K562 (cell line): ENCODE results near the gene AFM. TPM values are rescaled to one million over a fixed set of nuclear protein-coding genes. Genes with fewer than 3 reads are reported as not detected.

Experiments used
- ATAC-seq: fragments of 200-7000 bp; cut with Tn5 transposase; 3 replicates; pipeline ENCODE4 v1.9.1; 2020; ENCODE audit warnings: moderate library complexity
- BruUV-seq: library from RNA; stranded (reverse); fragments of 400-500 nt; replicated peaks from 2 replicates; lab custom pipeline; 2021; lab: Mats Ljungman, UMichigan
- CTCF ChIA-PET: fragments of 300-600 bp; formaldehyde crosslinking; extraction: SDS; loops from one replicate; lab custom pipeline; 2021; ENCODE audit warnings: low intra/inter-chr PET ratio; lab: Yijun Ruan, JAX
- POLR2A ChIA-PET: fragments of 300-600, 350-650 bp; sonication (Branson Sonifier 250); formaldehyde crosslinking; extraction: SDS; loops from one replicate; lab custom pipeline; 2021; ENCODE audit warnings: antibody characterized with exemption, inconsistent platforms; lab: Yijun Ruan, JAX
- DNase-seq, 4 experiments: peaks; one replicate each; pipeline versions ENCODE4 v3.0.0 to v3.0.0-alpha.2; 2011 to 2018; ENCODE audit warnings: low spot score in 3 of 4, mixed read lengths in 3 of 4; ENCODE audit errors: extremely low read depth in 1 of 4
- FAIRE-seq: peaks from 2 replicates; lab custom pipeline; 2011; peaks lifted over from hg19 to GRCh38; lab: Jason Lieb, UNC
- H2AFZ ChIP-seq: 2 replicates; pipeline ENCODE4 v1.6.0; 2011; ENCODE audit warnings: low read depth, low read length, control low read depth, inconsistent platforms
- H3K27ac ChIP-seq: fragments of 200-600 bp; 3 replicates; pipeline ENCODE4 v1.8.0; 2011; ENCODE audit warnings: low read depth, mild to moderate bottlenecking, control low read depth, inconsistent platforms, low read length, moderate library complexity, mixed read lengths; ENCODE audit errors: extremely low read depth
- H3K27me3 ChIP-seq, 2 experiments: fragments of 300-600 bp in 1 of 2; 2 replicates in 1 of 2; 3 replicates in 1 of 2; pipeline versions ENCODE4 v1.6.0 to v1.8.0; 2011; ENCODE audit warnings: inconsistent platforms in 2 of 2, low read length in 2 of 2, mild to moderate bottlenecking in 1 of 2, mixed read lengths in 1 of 2, moderate library complexity in 1 of 2; ENCODE audit not compliant: control insufficient read depth in 2 of 2, insufficient read depth in 2 of 2
- H3K36me3 ChIP-seq: fragments of 300-600 bp; 3 replicates; pipeline ENCODE4 v1.8.0; 2011; ENCODE audit warnings: mild to moderate bottlenecking, low read length, inconsistent platforms; ENCODE audit not compliant: control insufficient read depth, insufficient read depth
- H3K4me1 ChIP-seq, 2 experiments: fragments of 200-600 bp in 1 of 2; replicated peaks in 1 of 2; 2 replicates in 1 of 2; 3 replicates in 1 of 2; pipeline versions ENCODE4 v1.5.1 to v1.8.0; 2011; ENCODE audit warnings: inconsistent platforms in 2 of 2, low read length in 2 of 2, mild to moderate bottlenecking in 1 of 2, mixed read lengths in 1 of 2, moderate library complexity in 1 of 2; ENCODE audit not compliant: control insufficient read depth in 2 of 2, insufficient read depth in 2 of 2
- H3K4me2 ChIP-seq: 2 replicates; pipeline ENCODE4 v1.6.1; 2011; ENCODE audit warnings: low read length, control low read depth, inconsistent platforms, mixed read lengths; ENCODE audit not compliant: insufficient read depth
- H3K4me3 ChIP-seq: fragments of 200-600 bp; sonication (generic), shearing (Covaris generic); 2 replicates; pipeline ENCODE4 v1.5.1; 2016; ENCODE audit warnings: control low read depth, inconsistent platforms
- H3K79me2 ChIP-seq: fragments of 200-600 bp; 3 replicates; pipeline ENCODE4 v1.8.0; 2011; ENCODE audit warnings: low read length, inconsistent platforms; ENCODE audit not compliant: control insufficient read depth, insufficient read depth
- H3K9ac ChIP-seq, 2 experiments: 2 replicates each; pipeline versions ENCODE4 v1.6.0 to v1.6.1; 2011; ENCODE audit warnings: low read depth in 2 of 2, low read length in 2 of 2, control low read depth in 1 of 2, inconsistent platforms in 1 of 2, mild to moderate bottlenecking in 1 of 2, mixed read lengths in 1 of 2; ENCODE audit not compliant: insufficient read depth in 1 of 2
- H3K9me1 ChIP-seq: one replicate; pipeline ENCODE4 v1.6.0; 2011; ENCODE audit warnings: inconsistent platforms, mild to moderate bottlenecking, low read length, moderate library complexity; ENCODE audit not compliant: control insufficient read depth, insufficient read depth
- H3K9me3 ChIP-seq: replicated peaks from 2 replicates; pipeline ENCODE4 v1.5.1; 2011; ENCODE audit warnings: low read depth, low read length, inconsistent platforms; ENCODE audit not compliant: control insufficient read depth, insufficient read depth
- H4K20me1 ChIP-seq: replicated peaks from 2 replicates; pipeline ENCODE4 v1.6.1; 2011; ENCODE audit warnings: low read length, inconsistent platforms, mixed read lengths; ENCODE audit not compliant: control insufficient read depth, insufficient read depth
- CBFA2T3 ChIP-seq: fragments of 450-650 bp; IDR thresholded peaks from 2 replicates; pipeline ENCODE4 v1.6.1; 2017
- DNMT1 ChIP-seq: fragments of 450-650 bp; IDR thresholded peaks from 2 replicates; pipeline ENCODE4 v1.6.1; 2016; ENCODE audit warnings: antibody characterized with exemption, mild to moderate bottlenecking
- E2F4 ChIP-seq: sonication (generic); formaldehyde crosslinking; IDR thresholded peaks from 2 replicates; pipeline ENCODE4 v1.8.0; 2022; ENCODE audit warnings: mild to moderate bottlenecking, low read depth, missing genetic modification reagents
- FOXK1 ChIP-seq: sonication (generic); formaldehyde crosslinking; IDR thresholded peaks from 2 replicates; pipeline ENCODE4 v1.8.0; 2022; ENCODE audit warnings: missing genetic modification reagents, mild to moderate bottlenecking, borderline replicate concordance
- GTF3C2 ChIP-seq: IDR thresholded peaks from 3 replicates; pipeline ENCODE4 v1.6.1; 2011; ENCODE audit warnings: borderline replicate concordance, mild to moderate bottlenecking, moderate library complexity; ENCODE audit not compliant: insufficient read length; ENCODE audit errors: extremely low read depth
- PHB ChIP-seq: fragments of 250-450 bp; sonication (Bioruptor Pico); IDR thresholded peaks from 2 replicates; pipeline ENCODE4 v1.5.0; 2021
- PML ChIP-seq: IDR thresholded peaks from 2 replicates; pipeline ENCODE4 v1.6.1; 2012; ENCODE audit warnings: low read length, inconsistent platforms
- POLR2H ChIP-seq: IDR thresholded peaks from 2 replicates; pipeline ENCODE4 v1.6.1; 2016; ENCODE audit warnings: missing genetic modification characterization, low read depth, mild to moderate bottlenecking, control low read depth, missing compliant biosample characterization, moderate library complexity
- RB1 ChIP-seq: fragments of 450-650 bp; IDR thresholded peaks from 2 replicates; pipeline ENCODE4 v1.6.1; 2017; ENCODE audit warnings: low read depth, mild to moderate bottlenecking
- RBM25 ChIP-seq: fragments of 200-400 bp; formaldehyde crosslinking; IDR thresholded peaks from 2 replicates; pipeline ENCODE4 v1.6.1; 2018; ENCODE audit warnings: low read length, low read depth, moderate library complexity; ENCODE audit not compliant: severe bottlenecking
- YBX1 ChIP-seq: fragments of 450-650 bp; IDR thresholded peaks from 2 replicates; pipeline ENCODE4 v1.7.1; 2016; ENCODE audit warnings: mild to moderate bottlenecking
- ZNF232 ChIP-seq: sonication (generic); formaldehyde crosslinking; IDR thresholded peaks from 2 replicates; pipeline ENCODE4 v1.8.0; 2022; ENCODE audit warnings: mild to moderate bottlenecking, missing genetic modification reagents
- ZNF444 ChIP-seq: fragments of 250-450 bp; sonication (Bioruptor Pico); IDR thresholded peaks from 2 replicates; pipeline ENCODE4 v1.4.0; 2020; ENCODE audit warnings: mild to moderate bottlenecking, moderate library complexity
- ZNF445 ChIP-seq: fragments of 250-450 bp; sonication (Bioruptor Pico); IDR thresholded peaks from 2 replicates; pipeline ENCODE4 v1.4.0; 2020; ENCODE audit warnings: low read depth, mild to moderate bottlenecking, moderate library complexity
- ZNF668 ChIP-seq: fragments of 250-450 bp; sonication (Bioruptor Pico); IDR thresholded peaks from 2 replicates; pipeline ENCODE4 v1.8.0; 2022; ENCODE audit warnings: mild to moderate bottlenecking, inconsistent platforms
- in situ Hi-C: fragments of 300-500 bp; cut with MboI; formaldehyde crosslinking; loops from 4 replicates; pipeline ENCODE4 v1.15.0; 2018; ENCODE audit warnings: inconsistent platforms, mixed read lengths
- intact Hi-C: fragments of 100-400 bp; cut with micrococcal nuclease; formaldehyde crosslinking; loops from 2 replicates; pipeline ENCODE4 v1.14.2; 2022
- polyA plus RNA-seq, 8 experiments: library from polyadenylated mRNA; depleted of rRNA in 4 of 8; stranded (reverse) in 5 of 8; unstranded in 3 of 8; fragments of >200 nt; fragmentation: Nextera tagmentation in 2 of 8; fragmentation: Illumina TruSeq in 1 of 8; extraction: Ambion mirVana in 2 of 8; extraction: Trizol in 1 of 8; gene quantifications; 2 replicates each; pipeline versions ENCODE4 v1.2.1 to v1.2.3, GENCODE V29; 2011 to 2014; ENCODE audit warnings: inconsistent platforms in 1 of 8, missing spikeins in 1 of 8
- total RNA-seq, 7 experiments: library from RNA; depleted of rRNA in 6 of 7; stranded (reverse); fragments of >200 nt in 6 of 7; fragmentation: Illumina TruSeq in 2 of 7; extraction: Trizol in 2 of 7; gene quantifications; 2 replicates each; pipeline versions ENCODE4 v1.2.1 to v1.2.3, GENCODE V29; 2011 to 2021; ENCODE audit warnings: low replicate concordance in 1 of 7
- TF ChIP-seq, protein P1 (sequence below): sonication (generic); formaldehyde crosslinking; IDR thresholded peaks from 2 replicates; pipeline ENCODE4 v1.9.0; 2022; ENCODE audit warnings: mild to moderate bottlenecking, missing genetic modification reagents
- TF ChIP-seq, protein P2 (sequence below): fragments of 450-650 bp; formaldehyde crosslinking; IDR thresholded peaks from 2 replicates; pipeline ENCODE4 v1.4.0; 2022; ENCODE audit warnings: missing genetic modification characterization
- TF ChIP-seq, protein P3 (sequence below): sonication (generic); formaldehyde crosslinking; IDR thresholded peaks from 2 replicates; pipeline ENCODE4 v1.8.0; 2022; ENCODE audit warnings: mild to moderate bottlenecking, missing genetic modification reagents

Gene AFM
- total and polyA plus RNA-seq, 9 of the 15 experiments (the other 6 are each of a cell fraction or from before 2014, with no cell fraction given), result 0.07 to 0.15 (median 0.12) TPM; not detected in 5

DNA sequence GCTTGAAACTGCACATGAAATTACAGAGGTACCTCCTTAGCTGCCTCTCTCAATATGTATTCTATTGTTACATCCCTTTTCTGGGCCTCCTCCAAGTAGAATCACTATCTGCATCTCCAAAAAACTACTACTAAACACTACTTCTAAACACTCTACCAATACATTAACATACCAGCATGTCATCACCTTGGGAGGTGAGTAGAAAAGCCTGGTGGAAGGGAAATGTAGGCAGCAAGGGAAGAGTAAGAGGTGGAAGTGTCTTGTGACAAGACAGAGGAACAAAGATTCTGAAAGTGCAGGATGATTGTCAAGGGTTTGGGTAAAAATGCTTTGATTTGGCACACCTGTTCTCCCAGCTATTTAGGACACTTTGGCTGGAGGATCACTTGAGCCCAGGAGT is 3.5 kb downstream of the AFM start:
- in situ Hi-C loops, result no loop called here
- H2AFZ ChIP-seq, result no peak overlapping the region
- TF ChIP-seq FOXK1 (no peak), PML (no peak), RBM25 (no peak), RB1 (no peak), CBFA2T3 (no peak), GTF3C2 (no peak), DNMT1 (no peak), E2F4 (CRISPR knock-in tag) (no peak), ZNF445 (no peak), ZNF668 (no peak), ZNF444 (no peak), ZNF232 (CRISPR knock-in tag) (no peak), YBX1 (no peak), PHB (CRISPR knock-in tag) (no peak), POLR2H (tag) (no peak)
- TF ChIP-seq, protein P1, sequence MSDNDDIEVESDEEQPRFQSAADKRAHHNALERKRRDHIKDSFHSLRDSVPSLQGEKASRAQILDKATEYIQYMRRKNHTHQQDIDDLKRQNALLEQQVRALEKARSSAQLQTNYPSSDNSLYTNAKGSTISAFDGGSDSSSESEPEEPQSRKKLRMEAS (CRISPR knock-in tag), result no peak
- TF ChIP-seq, protein P2, sequence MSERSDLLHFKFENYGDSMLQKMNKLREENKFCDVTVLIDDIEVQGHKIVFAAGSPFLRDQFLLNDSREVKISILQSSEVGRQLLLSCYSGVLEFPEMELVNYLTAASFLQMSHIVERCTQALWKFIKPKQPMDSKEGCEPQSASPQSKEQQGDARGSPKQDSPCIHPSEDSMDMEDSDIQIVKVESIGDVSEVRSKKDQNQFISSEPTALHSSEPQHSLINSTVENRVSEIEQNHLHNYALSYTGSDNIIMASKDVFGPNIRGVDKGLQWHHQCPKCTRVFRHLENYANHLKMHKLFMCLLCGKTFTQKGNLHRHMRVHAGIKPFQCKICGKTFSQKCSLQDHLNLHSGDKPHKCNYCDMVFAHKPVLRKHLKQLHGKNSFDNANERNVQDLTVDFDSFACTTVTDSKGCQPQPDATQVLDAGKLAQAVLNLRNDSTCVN, result no peak
- TF ChIP-seq, protein P3, sequence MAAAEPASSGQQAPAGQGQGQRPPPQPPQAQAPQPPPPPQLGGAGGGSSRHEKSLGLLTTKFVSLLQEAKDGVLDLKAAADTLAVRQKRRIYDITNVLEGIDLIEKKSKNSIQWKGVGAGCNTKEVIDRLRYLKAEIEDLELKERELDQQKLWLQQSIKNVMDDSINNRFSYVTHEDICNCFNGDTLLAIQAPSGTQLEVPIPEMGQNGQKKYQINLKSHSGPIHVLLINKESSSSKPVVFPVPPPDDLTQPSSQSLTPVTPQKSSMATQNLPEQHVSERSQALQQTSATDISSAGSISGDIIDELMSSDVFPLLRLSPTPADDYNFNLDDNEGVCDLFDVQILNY (CRISPR knock-in tag), result no peak

More for the DNA sequence above, 3.5 kb downstream of the AFM start:
- BruUV-seq, result no TSS peak
- Histone ChIP-seq H3K27ac (no peak overlapping the region), H3K4me2 (no peak overlapping the region), H3K9me3 (no peaks in the 10 kb centered on the region), H3K4me1 (no peaks in the 10 kb centered on the region), H3K4me3 (no peak overlapping the region), H3K36me3 (no peaks in the 10 kb centered on the region), H3K9me1 (no peaks in the 10 kb centered on the region), H3K9ac (no peak overlapping the region), H3K79me2 (no peaks in the 10 kb centered on the region), H4K20me1 (no peaks in the 10 kb centered on the region; the same call in 1 of the 2 replicates), H3K27me3 (no peaks in the 10 kb centered on the region)
- POLR2A ChIA-PET, result no interaction called here
- CTCF ChIA-PET, result no interaction called here
- ATAC-seq (no peak), FAIRE-seq (no peak), DNase-seq (no peak)
- intact Hi-C loops, result no loop called here
